ENCODE results near the gene MUC4. TPM values are rescaled to one million over a fixed set of nuclear protein-coding genes. Genes with fewer than 3 reads are reported as not detected.

The MUC4 gene
- total and polyA plus RNA-seq, 10 of the 15 experiments (the other 5 are each of a cell fraction or from before 2014, with no cell fraction given): 0.02 to 0.46 (median 0.27) TPM; not detected in 4

MicroRNA genes within 50 kb of the gene (microRNA counts, 767-probe panel; counts per million panel counts)
- 2,341 counts per million, percentile 81 among the panel's probes with 10 or more counts for microRNA hsa-miR-570-3p

Small RNAs within 50 kb of the gene (microRNA-seq; reads per million reads assigned to microRNA genes)
- 1.5 reads per million for gene MIR570

Small RNAs within 50 kb of the gene (small RNA-seq; reads per million reads assigned to genes)
- gene MIR570: 0.31 reads per million

Other genes with a start within 250 kb of the MUC4 start
- gene APOD, start 228.0 kb downstream of the MUC4 start, total RNA-seq (2014; rRNA removed): 0.06 TPM in 1 of 2 replicates, not detected in the other
- not detected in 2 replicates for gene APOD, start 228.0 kb downstream of the MUC4 start, total RNA-seq (2014; rRNA removed; fragmentation: Illumina TruSeq; extraction: Trizol)
- not detected in 2 replicates for gene APOD, start 228.0 kb downstream of the MUC4 start, total RNA-seq (2021)
- gene APOD, start 228.0 kb downstream of the MUC4 start, polyA plus RNA-seq (2011; rRNA removed): 0.35 and 0.48 TPM in 2 replicates
- gene APOD, start 228.0 kb downstream of the MUC4 start, polyA plus RNA-seq (2014; fragmentation: Illumina TruSeq; extraction: Trizol): 0.12 TPM in 1 of 2 replicates, not detected in the other
- gene APOD, start 228.0 kb downstream of the MUC4 start, polyA plus RNA-seq (2014; fragmentation: Nextera tagmentation; extraction: Ambion mirVana): under 1 TPM; 0.31 to 0.47 TPM
- not detected in 2 replicates for gene APOD, start 228.0 kb downstream of the MUC4 start, polyA plus RNA-seq (2014; rRNA removed)
- under 1 TPM; 0.58 to 0.77 TPM for gene APOD, start 228.0 kb downstream of the MUC4 start, polyA plus RNA-seq (2016; fragmentation: Nextera tagmentation; extraction: Ambion mirVana)
- 0.17 TPM in 1 of 2 replicates, not detected in the other for gene MUC20, start 91.0 kb downstream of the MUC4 start, total RNA-seq (2014; rRNA removed)
- 0.18 and 0.22 TPM in 2 replicates for gene MUC20, start 91.0 kb downstream of the MUC4 start, total RNA-seq (2014; rRNA removed; fragmentation: Illumina TruSeq; extraction: Trizol)
- 0.13 and 0.46 TPM in 2 replicates for gene MUC20, start 91.0 kb downstream of the MUC4 start, total RNA-seq (2021)
- 0.07 TPM in 1 of 2 replicates, not detected in the other for gene MUC20, start 91.0 kb downstream of the MUC4 start, polyA plus RNA-seq (2011; rRNA removed)
- 0.38 TPM in 1 of 2 replicates, not detected in the other for gene MUC20, start 91.0 kb downstream of the MUC4 start, polyA plus RNA-seq (2014; fragmentation: Illumina TruSeq; extraction: Trizol)
- under 1 TPM; 0.04 to 0.06 TPM for gene MUC20, start 91.0 kb downstream of the MUC4 start, polyA plus RNA-seq (2014; fragmentation: Nextera tagmentation; extraction: Ambion mirVana)
- 0.13 and 0.80 TPM in 2 replicates for gene MUC20, start 91.0 kb downstream of the MUC4 start, polyA plus RNA-seq (2014; rRNA removed)
- gene MUC20, start 91.0 kb downstream of the MUC4 start, polyA plus RNA-seq (2016; fragmentation: Nextera tagmentation; extraction: Ambion mirVana): not detected
- gene TNK2, start 96.6 kb upstream of the MUC4 start, total RNA-seq (2014; rRNA removed): 12.9 and 13.9 TPM in 2 replicates
- 10.2 and 10.7 TPM in 2 replicates for gene TNK2, start 96.6 kb upstream of the MUC4 start, total RNA-seq (2014; rRNA removed; fragmentation: Illumina TruSeq; extraction: Trizol)
- gene TNK2, start 96.6 kb upstream of the MUC4 start, total RNA-seq (2021): 47.8 and 49.3 TPM in 2 replicates
- 6.3 and 12.3 TPM in 2 replicates for gene TNK2, start 96.6 kb upstream of the MUC4 start, polyA plus RNA-seq (2011; rRNA removed)
- 3.6 and 10.8 TPM in 2 replicates for gene TNK2, start 96.6 kb upstream of the MUC4 start, polyA plus RNA-seq (2014; fragmentation: Illumina TruSeq; extraction: Trizol)
- under 1 TPM; 0.13 to 0.42 TPM for gene TNK2, start 96.6 kb upstream of the MUC4 start, polyA plus RNA-seq (2014; fragmentation: Nextera tagmentation; extraction: Ambion mirVana)
- 35.8 and 48.5 TPM in 2 replicates for gene TNK2, start 96.6 kb upstream of the MUC4 start, polyA plus RNA-seq (2014; rRNA removed)
- gene TNK2, start 96.6 kb upstream of the MUC4 start, polyA plus RNA-seq (2016; fragmentation: Nextera tagmentation; extraction: Ambion mirVana): 1 to 10 TPM; 2.9 to 3.9 TPM

All from GM12878 (cell line).